ENCODE results near the gene XPNPEP3.

- TF ChIP-seq EZH2phosphoT487 (IDR thresholded peaks at IDR 0.05; ENCODE audit: low read length) (no peak), EZH2 (optimal IDR thresholded peaks at IDR 0.05; ENCODE audit: low read depth, low read length) (no peak)
- TF ChIP-seq, protein P1, sequence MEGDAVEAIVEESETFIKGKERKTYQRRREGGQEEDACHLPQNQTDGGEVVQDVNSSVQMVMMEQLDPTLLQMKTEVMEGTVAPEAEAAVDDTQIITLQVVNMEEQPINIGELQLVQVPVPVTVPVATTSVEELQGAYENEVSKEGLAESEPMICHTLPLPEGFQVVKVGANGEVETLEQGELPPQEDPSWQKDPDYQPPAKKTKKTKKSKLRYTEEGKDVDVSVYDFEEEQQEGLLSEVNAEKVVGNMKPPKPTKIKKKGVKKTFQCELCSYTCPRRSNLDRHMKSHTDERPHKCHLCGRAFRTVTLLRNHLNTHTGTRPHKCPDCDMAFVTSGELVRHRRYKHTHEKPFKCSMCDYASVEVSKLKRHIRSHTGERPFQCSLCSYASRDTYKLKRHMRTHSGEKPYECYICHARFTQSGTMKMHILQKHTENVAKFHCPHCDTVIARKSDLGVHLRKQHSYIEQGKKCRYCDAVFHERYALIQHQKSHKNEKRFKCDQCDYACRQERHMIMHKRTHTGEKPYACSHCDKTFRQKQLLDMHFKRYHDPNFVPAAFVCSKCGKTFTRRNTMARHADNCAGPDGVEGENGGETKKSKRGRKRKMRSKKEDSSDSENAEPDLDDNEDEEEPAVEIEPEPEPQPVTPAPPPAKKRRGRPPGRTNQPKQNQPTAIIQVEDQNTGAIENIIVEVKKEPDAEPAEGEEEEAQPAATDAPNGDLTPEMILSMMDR (IDR thresholded peaks at IDR 0.05; ENCODE audit: low read length): no peak
Measured at GRCh38 chr22:40932396-40932795, 75.4 kb downstream of the XPNPEP3 start.

Measured in MM.1S (cell line).